K562 (cell line): ENCODE measurements around the gene KCND1. TPM values are rescaled to one million over a fixed set of nuclear protein-coding genes. Genes with fewer than 3 reads are reported as not detected.

Experiments
- ATAC-seq: fragments of 200-7000 bp; cut with Tn5 transposase; 3 replicates; pipeline ENCODE4 v1.9.1; 2020; ENCODE audit warnings: moderate library complexity
- BruUV-seq: library from RNA; stranded (reverse); fragments of 400-500 nt; replicated peaks from 2 replicates; lab custom pipeline; 2021; lab: Mats Ljungman, UMichigan
- CTCF ChIA-PET: fragments of 300-600 bp; formaldehyde crosslinking; extraction: SDS; loops from one replicate; lab custom pipeline; 2021; ENCODE audit warnings: low intra/inter-chr PET ratio; lab: Yijun Ruan, JAX
- POLR2A ChIA-PET: fragments of 300-600, 350-650 bp; sonication (Branson Sonifier 250); formaldehyde crosslinking; extraction: SDS; loops from one replicate; lab custom pipeline; 2021; ENCODE audit warnings: antibody characterized with exemption, inconsistent platforms; lab: Yijun Ruan, JAX
- DNase-seq, 4 experiments: peaks; one replicate each; pipeline versions ENCODE4 v3.0.0 to v3.0.0-alpha.2; 2011 to 2018; ENCODE audit warnings: low spot score in 3 of 4, mixed read lengths in 3 of 4; ENCODE audit errors: extremely low read depth in 1 of 4
- FAIRE-seq: peaks from 2 replicates; lab custom pipeline; 2011; peaks lifted over from hg19 to GRCh38; lab: Jason Lieb, UNC
- H2AFZ ChIP-seq: 2 replicates; pipeline ENCODE4 v1.6.0; 2011; ENCODE audit warnings: low read depth, low read length, control low read depth, inconsistent platforms
- H3K27ac ChIP-seq: fragments of 200-600 bp; 3 replicates; pipeline ENCODE4 v1.8.0; 2011; ENCODE audit warnings: low read depth, mild to moderate bottlenecking, control low read depth, inconsistent platforms, low read length, moderate library complexity, mixed read lengths; ENCODE audit errors: extremely low read depth
- H3K27me3 ChIP-seq, 2 experiments: fragments of 300-600 bp in 1 of 2; 2 replicates in 1 of 2; 3 replicates in 1 of 2; pipeline versions ENCODE4 v1.6.0 to v1.8.0; 2011; ENCODE audit warnings: inconsistent platforms in 2 of 2, low read length in 2 of 2, mild to moderate bottlenecking in 1 of 2, mixed read lengths in 1 of 2, moderate library complexity in 1 of 2; ENCODE audit not compliant: control insufficient read depth in 2 of 2, insufficient read depth in 2 of 2
- H3K36me3 ChIP-seq: fragments of 300-600 bp; 3 replicates; pipeline ENCODE4 v1.8.0; 2011; ENCODE audit warnings: mild to moderate bottlenecking, low read length, inconsistent platforms; ENCODE audit not compliant: control insufficient read depth, insufficient read depth
- H3K4me1 ChIP-seq, 2 experiments: fragments of 200-600 bp in 1 of 2; replicated peaks in 1 of 2; 2 replicates in 1 of 2; 3 replicates in 1 of 2; pipeline versions ENCODE4 v1.5.1 to v1.8.0; 2011; ENCODE audit warnings: inconsistent platforms in 2 of 2, low read length in 2 of 2, mild to moderate bottlenecking in 1 of 2, mixed read lengths in 1 of 2, moderate library complexity in 1 of 2; ENCODE audit not compliant: control insufficient read depth in 2 of 2, insufficient read depth in 2 of 2
- H3K4me2 ChIP-seq: 2 replicates; pipeline ENCODE4 v1.6.1; 2011; ENCODE audit warnings: low read length, control low read depth, inconsistent platforms, mixed read lengths; ENCODE audit not compliant: insufficient read depth
- H3K4me3 ChIP-seq: fragments of 200-600 bp; sonication (generic), shearing (Covaris generic); 2 replicates; pipeline ENCODE4 v1.5.1; 2016; ENCODE audit warnings: control low read depth, inconsistent platforms
- H3K79me2 ChIP-seq: fragments of 200-600 bp; 3 replicates; pipeline ENCODE4 v1.8.0; 2011; ENCODE audit warnings: low read length, inconsistent platforms; ENCODE audit not compliant: control insufficient read depth, insufficient read depth
- H3K9ac ChIP-seq, 2 experiments: 2 replicates each; pipeline versions ENCODE4 v1.6.0 to v1.6.1; 2011; ENCODE audit warnings: low read depth in 2 of 2, low read length in 2 of 2, control low read depth in 1 of 2, inconsistent platforms in 1 of 2, mild to moderate bottlenecking in 1 of 2, mixed read lengths in 1 of 2; ENCODE audit not compliant: insufficient read depth in 1 of 2
- H3K9me1 ChIP-seq: one replicate; pipeline ENCODE4 v1.6.0; 2011; ENCODE audit warnings: inconsistent platforms, mild to moderate bottlenecking, low read length, moderate library complexity; ENCODE audit not compliant: control insufficient read depth, insufficient read depth
- H3K9me3 ChIP-seq: replicated peaks from 2 replicates; pipeline ENCODE4 v1.5.1; 2011; ENCODE audit warnings: low read depth, low read length, inconsistent platforms; ENCODE audit not compliant: control insufficient read depth, insufficient read depth
- H4K20me1 ChIP-seq: replicated peaks from 2 replicates; pipeline ENCODE4 v1.6.1; 2011; ENCODE audit warnings: low read length, inconsistent platforms, mixed read lengths; ENCODE audit not compliant: control insufficient read depth, insufficient read depth
- ATF1 ChIP-seq, 2 experiments: fragments of 450-650 bp in 1 of 2; IDR thresholded peaks; 2 replicates each; pipeline ENCODE4 v1.6.1; 2016; ENCODE audit warnings: missing compliant biosample characterization in 1 of 2, missing genetic modification characterization in 1 of 2
- GMEB1 ChIP-seq: fragments of 250-450 bp; sonication (Bioruptor Pico); IDR thresholded peaks from 2 replicates; pipeline ENCODE4 v1.4.0; 2020; ENCODE audit warnings: mild to moderate bottlenecking
- NR2C1 ChIP-seq, 2 experiments: fragments of 450-650 bp; IDR thresholded peaks; 2 replicates each; pipeline ENCODE4 v1.6.1; 2017; ENCODE audit warnings: mild to moderate bottlenecking in 2 of 2, antibody characterized with exemption in 1 of 2, inconsistent platforms in 1 of 2, missing compliant biosample characterization in 1 of 2, missing genetic modification characterization in 1 of 2
- WGBS: fragments of 100-300 bp; shearing (Covaris generic); methylation state at CpG from one replicate; pipeline ENCODE4 v1.1.6; 2016; ENCODE audit warnings: low coverage, mixed read lengths; ENCODE audit not compliant: insufficient coverage; ENCODE audit errors: missing lambda C conversion rate; 5-methylcytosine and 5-hydroxymethylcytosine counted together
- in situ Hi-C: fragments of 300-500 bp; cut with MboI; formaldehyde crosslinking; loops from 4 replicates; pipeline ENCODE4 v1.15.0; 2018; ENCODE audit warnings: inconsistent platforms, mixed read lengths
- intact Hi-C: fragments of 100-400 bp; cut with micrococcal nuclease; formaldehyde crosslinking; loops from 2 replicates; pipeline ENCODE4 v1.14.2; 2022
- polyA plus RNA-seq, 8 experiments: library from polyadenylated mRNA; depleted of rRNA in 4 of 8; stranded (reverse) in 5 of 8; unstranded in 3 of 8; fragments of >200 nt; fragmentation: Nextera tagmentation in 2 of 8; fragmentation: Illumina TruSeq in 1 of 8; extraction: Ambion mirVana in 2 of 8; extraction: Trizol in 1 of 8; gene quantifications; 2 replicates each; pipeline versions ENCODE4 v1.2.1 to v1.2.3, GENCODE V29; 2011 to 2014; ENCODE audit warnings: inconsistent platforms in 1 of 8, missing spikeins in 1 of 8
- total RNA-seq, 7 experiments: library from RNA; depleted of rRNA in 6 of 7; stranded (reverse); fragments of >200 nt in 6 of 7; fragmentation: Illumina TruSeq in 2 of 7; extraction: Trizol in 2 of 7; gene quantifications; 2 replicates each; pipeline versions ENCODE4 v1.2.1 to v1.2.3, GENCODE V29; 2011 to 2021; ENCODE audit warnings: low replicate concordance in 1 of 7

KCND1 gene
- total and polyA plus RNA-seq, 9 of the 15 experiments (the other 6 are each of a cell fraction or from before 2014, with no cell fraction given) = 0.06 to 0.83 (median 0.39) TPM; not detected in 1

GRCh38 chrX:49019599-49020249 lies 48.1 kb upstream of the KCND1 start (continued):
- no peak for TF ChIP-seq GMEB1 (CRISPR knock-in tag)

DNA sequence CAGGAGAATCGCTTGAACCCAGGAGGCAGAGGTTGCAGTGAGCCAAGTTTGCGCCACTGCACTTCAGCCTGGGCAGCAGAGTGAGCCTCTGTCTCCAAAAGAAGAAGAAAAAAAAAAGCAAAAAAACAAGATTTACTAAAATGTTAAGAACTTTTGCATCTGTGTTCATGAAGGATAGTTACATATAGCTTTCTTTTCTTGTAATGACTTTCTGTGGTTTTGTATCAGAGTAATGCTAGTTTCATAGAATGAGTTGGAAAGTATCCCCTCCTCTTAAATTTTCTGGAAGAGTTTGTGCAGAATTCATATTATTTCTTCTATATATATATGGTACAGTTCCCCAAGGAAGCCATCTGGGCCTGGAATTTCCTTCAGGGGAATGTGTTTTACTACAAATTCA lies 47.4 kb upstream of the KCND1 start:
- H3K27me3 ChIP-seq = no peaks in the 10 kb centered on the region
- in situ Hi-C loops (no loop called here), intact Hi-C loops (no loop called here)
- no peak overlapping the region for H3K9ac ChIP-seq
- no peaks in the 10 kb centered on the region for H3K9me1 ChIP-seq
- 33% methylated on average over 2 of the region's 2 CpGs for whole genome bisulfite sequencing
- BruUV-seq = no TSS peak
- POLR2A ChIA-PET = no interaction called here
- H3K79me2 ChIP-seq = no peaks in the 10 kb centered on the region
- H3K4me1 ChIP-seq = no peaks in the 10 kb centered on the region
- no peaks in the 10 kb centered on the region for H4K20me1 ChIP-seq
- TF ChIP-seq ATF1 (CRISPR knock-in tag; IDR thresholded peaks at IDR 0.05) (no peak), ATF1 (tag; IDR thresholded peaks at IDR 0.05) (no peak), NR2C1 (IDR thresholded peaks at IDR 0.05) (no peak), NR2C1 (tag; IDR thresholded peaks at IDR 0.05) (no peak)
- FAIRE-seq (no peak), ATAC-seq (no peak), DNase-seq (no peak)
- H3K27ac ChIP-seq = no peak overlapping the region
- H3K4me3 ChIP-seq = no peak overlapping the region
- CTCF ChIA-PET = no interaction called here
- H3K4me2 ChIP-seq = no peak overlapping the region
- no peaks in the 10 kb centered on the region for H3K36me3 ChIP-seq
- no peaks in the 10 kb centered on the region for H3K9me3 ChIP-seq
- no peak overlapping the region for H2AFZ ChIP-seq
